ENCODE results near the gene MAML2. TPM values are rescaled to one million over a fixed set of nuclear protein-coding genes. Genes with fewer than 3 reads are reported as not detected.
"Not testable (repeated sequence)": the region's sequence is repeated elsewhere in the genome, so short reads cannot be mapped to it uniquely, and the experiment has no call there.

MAML2 gene
- polyA plus RNA-seq, 3 donors: 30.0 to 33.8 (median 30.9) TPM

GRCh38 chr11:96294289-96294688 lies 48.7 kb downstream of the MAML2 start:
- no peak for DNase-seq (ENCODE audit: low read depth in 3 of 3, low spot score in 2 of 3)

GRCh38 chr11:96293598-96294021 lies 49.4 kb downstream of the MAML2 start:
- DNase-seq (ENCODE audit: low read depth in 3 of 3, low spot score in 2 of 3): no peak

GRCh38 chr11:96293109-96293508 lies 49.9 kb downstream of the MAML2 start:
- DNase-seq (ENCODE audit: low read depth in 3 of 3, low spot score in 2 of 3): no peak

- no peak for DNase-seq (ENCODE audit: low read depth in 3 of 3, low spot score in 2 of 3)
These were observed 50.5 kb downstream of the MAML2 start for GRCh38 chr11:96292291-96293010.

- no peak for DNase-seq (ENCODE audit: low read depth in 3 of 3, low spot score in 2 of 3)
These were observed 52.4 kb downstream of the MAML2 start for GRCh38 chr11:96290631-96291030.

- no peak for DNase-seq (ENCODE audit: low read depth in 3 of 3, low spot score in 2 of 3)
These were observed 53.0 kb downstream of the MAML2 start for GRCh38 chr11:96290031-96290430.

- no peak for DNase-seq (ENCODE audit: low read depth in 3 of 3, low spot score in 2 of 3)
These were observed 54.1 kb downstream of the MAML2 start for GRCh38 chr11:96288915-96289314.

GRCh38 chr11:96287822-96288439 lies 55.1 kb downstream of the MAML2 start:
- no peak for DNase-seq (ENCODE audit: low read depth in 3 of 3, low spot score in 2 of 3)

- DNase-seq (ENCODE audit: low read depth in 3 of 3, low spot score in 2 of 3): not testable (repeated sequence)
These were observed 57.0 kb downstream of the MAML2 start for GRCh38 chr11:96285985-96286384.

- no peak for DNase-seq (ENCODE audit: low read depth in 3 of 3, low spot score in 2 of 3)
These were observed 58.1 kb downstream of the MAML2 start for GRCh38 chr11:96284917-96285316.

- DNase-seq (ENCODE audit: low read depth in 3 of 3, low spot score in 2 of 3): no peak
These were observed 58.6 kb downstream of the MAML2 start for GRCh38 chr11:96284401-96284800.

- no peak for DNase-seq (ENCODE audit: low read depth in 3 of 3, low spot score in 2 of 3)
These were observed 60.3 kb downstream of the MAML2 start for GRCh38 chr11:96282625-96283220.

- DNase-seq (ENCODE audit: low read depth in 3 of 3, low spot score in 2 of 3): no peak
These were observed 62.6 kb downstream of the MAML2 start for GRCh38 chr11:96280444-96280843.

GRCh38 chr11:96279896-96280290 lies 63.1 kb downstream of the MAML2 start:
- DNase-seq (ENCODE audit: low read depth in 3 of 3, low spot score in 2 of 3): no peak

GRCh38 chr11:96279018-96279895 lies 63.7 kb downstream of the MAML2 start:
- DNase-seq (ENCODE audit: low read depth in 3 of 3, low spot score in 2 of 3): no peak

- no peak for DNase-seq (ENCODE audit: low read depth in 3 of 3, low spot score in 2 of 3)
These were observed 64.7 kb downstream of the MAML2 start for GRCh38 chr11:96278039-96278897.

- no peak for DNase-seq (ENCODE audit: low read depth in 3 of 3, low spot score in 2 of 3)
These were observed 65.3 kb downstream of the MAML2 start for GRCh38 chr11:96277696-96278038.

- no peak for DNase-seq (ENCODE audit: low read depth in 3 of 3, low spot score in 2 of 3)
These were observed 66.2 kb downstream of the MAML2 start for GRCh38 chr11:96276836-96277235.

GRCh38 chr11:96275801-96276594 lies 67.0 kb downstream of the MAML2 start:
- no peak for DNase-seq (ENCODE audit: low read depth in 3 of 3, low spot score in 2 of 3)

Data from right renal cortex interstitium (tissue), 3 donors.